ENCODE measurements around the gene SLC9A9.

SLC9A9 gene

GRCh38 chr3:143830063-143830462 is 18.2 kb downstream of the SLC9A9 start:
- H3K27me3 ChIP-seq, result peaks cover 13% of the 10 kb centered on the region
- no peaks in the 10 kb centered on the region for H3K36me3 ChIP-seq
- no peaks in the 10 kb centered on the region for H3K4me1 ChIP-seq
- TF ChIP-seq, protein P1, sequence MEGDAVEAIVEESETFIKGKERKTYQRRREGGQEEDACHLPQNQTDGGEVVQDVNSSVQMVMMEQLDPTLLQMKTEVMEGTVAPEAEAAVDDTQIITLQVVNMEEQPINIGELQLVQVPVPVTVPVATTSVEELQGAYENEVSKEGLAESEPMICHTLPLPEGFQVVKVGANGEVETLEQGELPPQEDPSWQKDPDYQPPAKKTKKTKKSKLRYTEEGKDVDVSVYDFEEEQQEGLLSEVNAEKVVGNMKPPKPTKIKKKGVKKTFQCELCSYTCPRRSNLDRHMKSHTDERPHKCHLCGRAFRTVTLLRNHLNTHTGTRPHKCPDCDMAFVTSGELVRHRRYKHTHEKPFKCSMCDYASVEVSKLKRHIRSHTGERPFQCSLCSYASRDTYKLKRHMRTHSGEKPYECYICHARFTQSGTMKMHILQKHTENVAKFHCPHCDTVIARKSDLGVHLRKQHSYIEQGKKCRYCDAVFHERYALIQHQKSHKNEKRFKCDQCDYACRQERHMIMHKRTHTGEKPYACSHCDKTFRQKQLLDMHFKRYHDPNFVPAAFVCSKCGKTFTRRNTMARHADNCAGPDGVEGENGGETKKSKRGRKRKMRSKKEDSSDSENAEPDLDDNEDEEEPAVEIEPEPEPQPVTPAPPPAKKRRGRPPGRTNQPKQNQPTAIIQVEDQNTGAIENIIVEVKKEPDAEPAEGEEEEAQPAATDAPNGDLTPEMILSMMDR (IDR thresholded peaks at IDR 0.05; ENCODE audit: low read depth, low read length), result no peak
- no peaks in the 10 kb centered on the region for H3K9me3 ChIP-seq
- DNase-seq, result no peak
- H3K4me3 ChIP-seq (ENCODE audit: low read depth, low read length), result no peak overlapping the region

DNA sequence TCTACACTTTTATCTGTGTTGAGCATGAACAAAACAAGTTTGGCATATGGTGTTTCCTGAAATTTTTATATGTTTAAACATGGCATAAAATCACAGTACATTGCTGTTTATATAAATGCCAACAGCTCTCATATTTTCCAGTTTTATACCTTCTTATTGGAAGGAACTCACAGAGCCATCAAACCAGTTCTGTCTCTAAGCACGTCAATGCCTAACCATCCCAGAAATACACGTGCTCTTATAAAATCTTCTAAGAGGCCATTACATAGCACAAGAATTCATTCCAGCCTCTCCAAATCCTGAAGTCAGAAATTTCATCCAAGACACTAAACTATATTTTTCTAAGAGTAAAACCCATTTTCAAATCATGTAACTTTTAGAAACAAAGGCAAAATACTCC is 20.8 kb downstream of the SLC9A9 start:
- Histone ChIP-seq H3K4me1 (no peaks in the 10 kb centered on the region), H3K27me3 (peaks cover 13% of the 10 kb centered on the region), H3K9me3 (no peaks in the 10 kb centered on the region), H3K36me3 (no peaks in the 10 kb centered on the region), H3K4me3 (ENCODE audit: low read depth, low read length) (no peak overlapping the region)
- DNase-seq, result no peak
- TF ChIP-seq, protein P1 (IDR thresholded peaks at IDR 0.05; ENCODE audit: low read depth, low read length), result no peak

DNA sequence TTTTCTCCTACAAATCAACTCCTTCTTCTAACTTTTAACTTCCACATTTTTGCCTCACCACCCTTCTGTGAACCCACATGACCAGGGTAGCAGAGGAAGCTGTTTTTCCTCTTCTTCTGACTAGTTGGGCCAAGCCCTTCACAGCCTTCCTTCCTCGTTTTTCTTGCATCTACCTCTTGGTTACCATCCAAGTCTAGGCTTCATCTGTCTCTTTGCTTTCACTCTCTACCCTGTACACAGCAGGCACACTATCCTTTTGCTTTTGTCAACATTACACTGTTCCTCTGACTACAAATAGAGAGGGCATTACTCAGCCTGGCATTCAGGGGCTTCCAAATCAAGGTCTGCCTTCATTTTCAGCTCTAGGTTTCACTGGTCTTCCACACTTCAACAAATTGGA is 22.0 kb downstream of the SLC9A9 start:
- H3K4me1 ChIP-seq, result no peaks in the 10 kb centered on the region
- TF ChIP-seq, protein P1 (IDR thresholded peaks at IDR 0.05; ENCODE audit: low read depth, low read length), result no peak
- H3K36me3 ChIP-seq, result no peaks in the 10 kb centered on the region
- no peaks in the 10 kb centered on the region for H3K9me3 ChIP-seq
- H3K27me3 ChIP-seq, result peaks cover 11% of the 10 kb centered on the region
- no peak for DNase-seq
- no peak overlapping the region for H3K4me3 ChIP-seq (ENCODE audit: low read depth, low read length)

- H3K36me3 ChIP-seq, result no peaks in the 10 kb centered on the region
- H3K27me3 ChIP-seq, result peaks cover 8% of the 10 kb centered on the region
- no peak overlapping the region for H3K4me3 ChIP-seq (ENCODE audit: low read depth, low read length)
- no peaks in the 10 kb centered on the region for H3K9me3 ChIP-seq
- H3K4me1 ChIP-seq, result no peaks in the 10 kb centered on the region
- no peak for DNase-seq
- TF ChIP-seq, protein P1 (IDR thresholded peaks at IDR 0.05; ENCODE audit: low read depth, low read length), result no peak
These were observed 22.8 kb downstream of the SLC9A9 start for GRCh38 chr3:143825513-143825912.

- no peaks in the 10 kb centered on the region for H3K9me3 ChIP-seq
- H3K4me1 ChIP-seq, result no peaks in the 10 kb centered on the region
- H3K4me3 ChIP-seq (ENCODE audit: low read depth, low read length), result no peak overlapping the region
These were observed 23.4 kb downstream of the SLC9A9 start for GRCh38 chr3:143824735-143825385.

DNA sequence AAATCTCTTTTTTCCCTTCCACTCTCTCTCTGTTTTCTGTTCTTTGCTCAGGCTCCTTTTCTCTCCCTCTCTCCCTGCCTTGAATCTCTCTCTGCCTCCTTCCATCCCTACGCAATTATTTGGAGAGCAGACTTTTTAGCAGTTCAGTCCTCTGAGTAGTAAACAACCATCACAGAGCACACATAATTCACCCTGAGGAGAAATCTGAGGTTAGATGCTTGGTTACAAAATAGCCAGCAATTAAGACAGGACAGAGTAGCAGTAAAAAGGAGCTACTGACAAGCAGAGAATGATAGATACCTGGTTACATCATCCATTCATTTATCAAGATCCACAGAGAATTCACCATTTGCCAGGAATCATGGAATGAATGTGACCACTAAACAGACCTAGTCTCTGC is 25.5 kb downstream of the SLC9A9 start:
- no peaks in the 10 kb centered on the region for H3K36me3 ChIP-seq
- TF ChIP-seq, protein P1 (IDR thresholded peaks at IDR 0.05; ENCODE audit: low read depth, low read length), result no peak
- H3K27me3 ChIP-seq, result peaks cover 5% of the 10 kb centered on the region
- no peaks in the 10 kb centered on the region for H3K4me1 ChIP-seq
- DNase-seq, result no peak
- H3K9me3 ChIP-seq, result no peaks in the 10 kb centered on the region
- H3K4me3 ChIP-seq (ENCODE audit: low read depth, low read length), result no peak overlapping the region

More at GRCh38 chr3:143824735-143825385, 23.4 kb downstream of the SLC9A9 start:
- no peak for DNase-seq
- Histone ChIP-seq H3K27me3 (peaks cover 8% of the 10 kb centered on the region), H3K36me3 (no peaks in the 10 kb centered on the region)
- TF ChIP-seq, protein P1 (IDR thresholded peaks at IDR 0.05; ENCODE audit: low read depth, low read length), result no peak

Data from BE2C (cell line).